Karpas-422 (cell line): Measurements from ENCODE around the gene RPA3. TPM values are rescaled to one million over a fixed set of nuclear protein-coding genes. Genes with fewer than 3 reads are reported as not detected.

Source experiments
- DNase-seq: peaks from one replicate; pipeline ENCODE4 v3.0.0-alpha.2; 2015
- H2AFZ ChIP-seq: fragments of 200-600 bp; sonication (generic); 2 replicates; pipeline ENCODE4 v1.6.1; 2014; ENCODE audit warnings: antibody characterized with exemption, low read length, mixed read lengths
- H3K27ac ChIP-seq: fragments of 200-600 bp; sonication (generic); 2 replicates; pipeline ENCODE4 v1.5.1; 2014; ENCODE audit warnings: mild to moderate bottlenecking, low read length, moderate library complexity
- H3K27me3 ChIP-seq: fragments of 200-600 bp; sonication (generic); 2 replicates; pipeline ENCODE4 v1.6.1; 2014; ENCODE audit warnings: low read length, mixed read lengths
- H3K36me3 ChIP-seq: fragments of 200-600 bp; sonication (generic); 2 replicates; pipeline ENCODE4 v1.6.1; 2014; ENCODE audit warnings: low read length, mixed read lengths; ENCODE audit not compliant: insufficient read depth
- H3K4me1 ChIP-seq: fragments of 200-600 bp; sonication (generic); 2 replicates; pipeline ENCODE4 v1.6.1; 2014; ENCODE audit warnings: mild to moderate bottlenecking, low read length, mixed read lengths
- H3K4me2 ChIP-seq: fragments of 200-600 bp; sonication (generic); 2 replicates; pipeline ENCODE4 v1.6.1; 2014; ENCODE audit warnings: low read length, low read depth, mild to moderate bottlenecking; ENCODE audit not compliant: poor library complexity, severe bottlenecking
- H3K4me3 ChIP-seq: fragments of 200-600 bp; sonication (generic); 2 replicates; pipeline ENCODE4 v1.5.1; 2014; ENCODE audit warnings: mild to moderate bottlenecking, antibody characterized with exemption, low read length, mixed read lengths
- H3K79me2 ChIP-seq: fragments of 200-600 bp; sonication (generic); 2 replicates; pipeline ENCODE4 v1.6.1; 2014; ENCODE audit warnings: mild to moderate bottlenecking, low read length, mixed read lengths
- H3K9ac ChIP-seq: fragments of 200-600 bp; sonication (generic); 2 replicates; pipeline ENCODE4 v1.6.0; 2014; ENCODE audit warnings: low read length
- H3K9me2 ChIP-seq: fragments of 200-600 bp; sonication (generic), shearing (Covaris generic); replicated peaks from 2 replicates; pipeline ENCODE4 v1.6.0; 2014; ENCODE audit warnings: mild to moderate bottlenecking, low read length, moderate library complexity; ENCODE audit not compliant: insufficient read depth
- H3K9me3 ChIP-seq: fragments of 300-700, 200-600 bp; sonication (generic); 2 replicates; pipeline ENCODE4 v1.6.1; 2014; ENCODE audit warnings: low read length, mixed read lengths
- H4K20me1 ChIP-seq: fragments of 200-600 bp; sonication (generic); 2 replicates; pipeline ENCODE4 v1.6.1; 2014; ENCODE audit warnings: mild to moderate bottlenecking, antibody characterized with exemption, low read length, low read depth; ENCODE audit not compliant: insufficient read depth
- total RNA-seq: library from RNA; depleted of rRNA; stranded (reverse); fragments of >200 nt; shearing (Covaris generic); gene quantifications from 2 replicates; pipeline ENCODE4 v1.2.3, GENCODE V29; 2014; ENCODE audit warnings: low replicate concordance

RPA3 gene
- total RNA-seq, 1 experiment from 2014 or later, result 44.0 TPM

GRCh38 chr7:7705318-7705717, 13.1 kb downstream of the RPA3 start:
- no peaks in the 10 kb centered on the region for H3K9me2 ChIP-seq
- H2AFZ ChIP-seq, result no peak overlapping the region
- no peak overlapping the region for H3K4me2 ChIP-seq
- no peak for DNase-seq
- no peaks in the 10 kb centered on the region for H3K9me3 ChIP-seq
- no peaks in the 10 kb centered on the region for H3K27me3 ChIP-seq
- no peaks in the 10 kb centered on the region for H3K36me3 ChIP-seq
- H3K4me1 ChIP-seq, result no peaks in the 10 kb centered on the region
- H3K27ac ChIP-seq, result no peak overlapping the region
- H4K20me1 ChIP-seq, result peaks cover 16% of the 10 kb centered on the region; the same call in 1 of the 2 replicates
- H3K79me2 ChIP-seq, result no peaks in the 10 kb centered on the region
- no peak overlapping the region for H3K9ac ChIP-seq
- no peak overlapping the region for H3K4me3 ChIP-seq

- no peaks in the 10 kb centered on the region for H3K79me2 ChIP-seq
- no peaks in the 10 kb centered on the region for H3K9me3 ChIP-seq
- no peaks in the 10 kb centered on the region for H3K4me1 ChIP-seq
- H3K27ac ChIP-seq, result no peak overlapping the region
- H4K20me1 ChIP-seq, result peaks cover 16% of the 10 kb centered on the region; the same call in 1 of the 2 replicates
- H3K4me2 ChIP-seq, result no peak overlapping the region
- H3K4me3 ChIP-seq, result no peak overlapping the region
- no peak for DNase-seq
- no peak overlapping the region for H2AFZ ChIP-seq
- H3K9ac ChIP-seq, result no peak overlapping the region
- no peaks in the 10 kb centered on the region for H3K9me2 ChIP-seq
- no peaks in the 10 kb centered on the region for H3K36me3 ChIP-seq
- H3K27me3 ChIP-seq, result no peaks in the 10 kb centered on the region
These were observed 13.5 kb downstream of the RPA3 start for GRCh38 chr7:7704867-7705266.

- DNase-seq, result no peak
- no peaks in the 10 kb centered on the region for H3K27me3 ChIP-seq
These were observed 15.0 kb downstream of the RPA3 start for GRCh38 chr7:7703427-7703826.

GRCh38 chr7:7702826-7703225, 15.6 kb downstream of the RPA3 start:
- no peaks in the 10 kb centered on the region for H3K4me1 ChIP-seq
- H3K9me2 ChIP-seq, result no peaks in the 10 kb centered on the region
- no peaks in the 10 kb centered on the region for H3K9me3 ChIP-seq
- no peak overlapping the region for H3K9ac ChIP-seq
- no peak overlapping the region for H3K4me2 ChIP-seq
- H3K27ac ChIP-seq, result no peak overlapping the region
- no peak for DNase-seq
- H3K36me3 ChIP-seq, result no peaks in the 10 kb centered on the region
- H3K4me3 ChIP-seq, result no peak overlapping the region
- H3K79me2 ChIP-seq, result no peaks in the 10 kb centered on the region
- no peaks in the 10 kb centered on the region for H3K27me3 ChIP-seq
- H4K20me1 ChIP-seq, result peaks cover 12% of the 10 kb centered on the region; the same call in 1 of the 2 replicates
- no peak overlapping the region for H2AFZ ChIP-seq

More at GRCh38 chr7:7703427-7703826, 15.0 kb downstream of the RPA3 start:
- no peaks in the 10 kb centered on the region for H3K4me1 ChIP-seq
- H3K79me2 ChIP-seq, result no peaks in the 10 kb centered on the region
- H3K27ac ChIP-seq, result no peak overlapping the region
- H2AFZ ChIP-seq, result no peak overlapping the region
- H3K4me3 ChIP-seq, result no peak overlapping the region
- H3K9me3 ChIP-seq, result no peaks in the 10 kb centered on the region
- H3K36me3 ChIP-seq, result no peaks in the 10 kb centered on the region
- no peak overlapping the region for H3K9ac ChIP-seq
- no peak overlapping the region for H3K4me2 ChIP-seq
- no peaks in the 10 kb centered on the region for H3K9me2 ChIP-seq
- peaks cover 13% of the 10 kb centered on the region; the same call in 1 of the 2 replicates for H4K20me1 ChIP-seq

- H3K4me2 ChIP-seq, result no peak overlapping the region
- no peaks in the 10 kb centered on the region for H3K27me3 ChIP-seq
- H3K9me2 ChIP-seq, result no peaks in the 10 kb centered on the region
- H3K4me3 ChIP-seq, result no peak overlapping the region
- no peaks in the 10 kb centered on the region for H3K36me3 ChIP-seq
- no peaks in the 10 kb centered on the region for H3K79me2 ChIP-seq
- peaks cover 10% of the 10 kb centered on the region; the same call in 1 of the 2 replicates for H4K20me1 ChIP-seq
- H3K4me1 ChIP-seq, result no peaks in the 10 kb centered on the region
- DNase-seq, result no peak
- no peaks in the 10 kb centered on the region for H3K9me3 ChIP-seq
- H3K9ac ChIP-seq, result no peak overlapping the region
- no peak overlapping the region for H2AFZ ChIP-seq
- no peak overlapping the region for H3K27ac ChIP-seq
These were observed 16.9 kb downstream of the RPA3 start for GRCh38 chr7:7701527-7701926.

GRCh38 chr7:7699970-7700369, 18.4 kb downstream of the RPA3 start:
- H3K36me3 ChIP-seq, result no peaks in the 10 kb centered on the region
- no peak for DNase-seq
- peaks cover 10% of the 10 kb centered on the region; the same call in 1 of the 2 replicates for H4K20me1 ChIP-seq
- H3K9me3 ChIP-seq, result no peaks in the 10 kb centered on the region
- H3K27me3 ChIP-seq, result no peaks in the 10 kb centered on the region
- no peaks in the 10 kb centered on the region for H3K79me2 ChIP-seq
- H2AFZ ChIP-seq, result no peak overlapping the region
- H3K27ac ChIP-seq, result no peak overlapping the region
- no peaks in the 10 kb centered on the region for H3K4me1 ChIP-seq
- no peak overlapping the region for H3K9ac ChIP-seq
- H3K4me3 ChIP-seq, result no peak overlapping the region
- no peak overlapping the region for H3K4me2 ChIP-seq
- no peaks in the 10 kb centered on the region for H3K9me2 ChIP-seq

GRCh38 chr7:7699380-7699779, 19.0 kb downstream of the RPA3 start:
- Histone ChIP-seq H3K4me1 (no peaks in the 10 kb centered on the region), H2AFZ (no peak overlapping the region), H3K9ac (no peak overlapping the region), H3K27ac (no peak overlapping the region), H3K27me3 (no peaks in the 10 kb centered on the region), H3K4me3 (no peak overlapping the region), H3K79me2 (no peaks in the 10 kb centered on the region), H3K9me3 (no peaks in the 10 kb centered on the region), H4K20me1 (peaks cover 10% of the 10 kb centered on the region; the same call in 1 of the 2 replicates), H3K9me2 (no peaks in the 10 kb centered on the region), H3K36me3 (no peaks in the 10 kb centered on the region), H3K4me2 (no peak overlapping the region)
- no peak for DNase-seq

GRCh38 chr7:7698930-7699329, 19.5 kb downstream of the RPA3 start:
- H3K9me2 ChIP-seq, result no peaks in the 10 kb centered on the region
- no peaks in the 10 kb centered on the region for H3K4me1 ChIP-seq
- H3K4me3 ChIP-seq, result no peak overlapping the region
- no peak overlapping the region for H2AFZ ChIP-seq
- H3K36me3 ChIP-seq, result no peaks in the 10 kb centered on the region
- H4K20me1 ChIP-seq, result peaks cover 10% of the 10 kb centered on the region; the same call in 1 of the 2 replicates
- no peak overlapping the region for H3K4me2 ChIP-seq
- H3K27ac ChIP-seq, result no peak overlapping the region
- H3K27me3 ChIP-seq, result no peaks in the 10 kb centered on the region
- no peak overlapping the region for H3K9ac ChIP-seq
- DNase-seq, result no peak
- H3K9me3 ChIP-seq, result no peaks in the 10 kb centered on the region
- H3K79me2 ChIP-seq, result no peaks in the 10 kb centered on the region
